Small intestine (tissue), 7 donors: ENCODE data around the gene KRTAP10-10. TPM values are rescaled to one million over a fixed set of nuclear protein-coding genes. Genes with fewer than 3 reads are reported as not detected.

Experiments used
- DNase-seq, 2 donors: peaks; one replicate each; pipeline versions ENCODE4 v3.0.0 to v3.0.0-alpha.2; 2013
- FAIRE-seq: peaks from 2 replicates; lab custom pipeline; 2012; peaks lifted over from hg19 to GRCh38; lab: Jason Lieb, UNC
- H3K27ac ChIP-seq, 3 donors: one replicate each; pipeline ENCODE4 v1.5.1; 2013; ENCODE audit warnings: low read length in 2 of 3, mild to moderate bottlenecking in 2 of 3, control low read depth in 1 of 3, inconsistent platforms in 1 of 3, low read depth in 1 of 3, moderate library complexity in 1 of 3
- H3K27me3 ChIP-seq, 3 donors: one replicate each; pipeline ENCODE4 v1.6.1; 2013; ENCODE audit warnings: low read length in 3 of 3, inconsistent platforms in 1 of 3; ENCODE audit not compliant: control insufficient read depth in 3 of 3, insufficient read depth in 3 of 3
- H3K36me3 ChIP-seq, 3 donors: one replicate each; pipeline ENCODE4 v1.6.1; 2013; ENCODE audit warnings: low read length in 3 of 3, inconsistent platforms in 1 of 3, low read depth in 1 of 3, mild to moderate bottlenecking in 1 of 3, moderate library complexity in 1 of 3; ENCODE audit not compliant: control insufficient read depth in 3 of 3, insufficient read depth in 2 of 3
- H3K4me1 ChIP-seq, 3 donors: one replicate each; pipeline ENCODE4 v1.6.1; 2013; ENCODE audit warnings: low read length in 2 of 3, inconsistent platforms in 1 of 3, low read depth in 1 of 3, mild to moderate bottlenecking in 1 of 3, moderate library complexity in 1 of 3; ENCODE audit not compliant: control insufficient read depth in 3 of 3, insufficient read depth in 2 of 3
- H3K4me3 ChIP-seq, 3 donors: one replicate each; pipeline ENCODE4 v1.5.1; 2013; ENCODE audit warnings: low read length in 3 of 3, control low read depth in 1 of 3, inconsistent platforms in 1 of 3, low read depth in 1 of 3, mild to moderate bottlenecking in 1 of 3, moderate library complexity in 1 of 3
- H3K9me3 ChIP-seq, 2 donors: one replicate each; pipeline ENCODE4 v1.6.1; 2013; ENCODE audit warnings: low read depth in 1 of 2, low read length in 1 of 2; ENCODE audit not compliant: control insufficient read depth in 2 of 2, insufficient read depth in 1 of 2
- WGBS, 3 donors: extraction: QIAGEN DNeasy Blood & Tissue Kit; methylation state at CpG; one replicate each; pipeline ENCODE4 v1.1.7; 2013; 5-methylcytosine and 5-hydroxymethylcytosine counted together
- polyA plus RNA-seq, 4 donors: library from polyadenylated mRNA; stranded (reverse) in 3 of 4; unstranded in 1 of 4; fragments of 200-250 nt in 3 of 4; fragments of 120-200 nt in 1 of 4; gene quantifications; one replicate each; pipeline versions ENCODE4 v1.2.1 to v1.2.3, GENCODE V29; 2013
- donor health status: healthy with polysubstance abuse.
- donor health status: control.
- donor health status: control.
- donor health status: Bipolar disorder and iron deficiency.
- donor health status: healthy.

Gene KRTAP10-10
- polyA plus RNA-seq, 4 donors, result not detected

DNA sequence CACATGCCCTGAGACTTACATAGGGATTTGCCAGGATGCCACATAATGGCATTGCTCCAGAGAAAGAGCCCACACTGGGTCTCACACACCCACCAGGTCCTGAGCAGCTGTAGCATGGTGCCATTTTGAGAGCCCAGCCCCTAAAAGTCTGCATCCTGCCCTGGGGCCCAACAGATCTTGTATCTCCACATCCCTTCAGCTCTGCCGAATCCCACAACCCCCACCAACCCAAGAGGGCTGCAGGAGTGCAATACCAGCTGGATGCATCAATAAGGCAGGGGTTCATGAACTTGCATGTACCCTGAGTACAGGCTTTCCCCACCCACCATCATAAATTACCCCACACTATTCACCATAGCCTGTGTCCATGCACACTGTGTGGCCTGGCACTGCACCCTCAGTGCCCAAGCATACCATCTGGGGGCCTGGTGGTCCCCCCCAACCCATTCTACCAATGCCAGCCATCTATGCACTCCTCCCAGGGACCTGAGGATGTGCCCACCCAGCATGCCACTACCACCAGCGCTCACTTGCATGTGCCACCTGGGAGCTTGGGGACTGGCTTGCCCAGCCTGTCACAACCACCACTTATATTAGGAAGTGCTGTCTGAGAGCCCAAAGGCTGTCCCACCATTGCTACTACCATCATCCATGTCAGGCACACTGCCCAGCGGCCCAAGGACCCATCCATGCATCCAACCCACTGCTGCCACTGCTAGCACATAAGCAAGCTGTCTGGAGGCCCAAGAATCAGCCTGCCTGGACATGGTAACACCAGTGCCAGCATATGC, 33.7 kb downstream of the KRTAP10-10 start:
- Histone ChIP-seq H3K27ac (no peak overlapping the region), H3K27me3 (peaks cover 0 to 3% (median under 1%) of the 10 kb centered on the region in 3 donors), H3K4me1 (no peaks in the 10 kb centered on the region), H3K36me3 (no peaks in the 10 kb centered on the region), H3K9me3 (peaks cover 0 to 25% of the 10 kb centered on the region in 2 donors), H3K4me3 (no peak overlapping the region)
- DNase-seq, result no peak
- FAIRE-seq, result no peak
- 61 to 70% (median 70%) methylated on average over 3 of the region's 3 CpGs for WGBS, 3 donors

DNA sequence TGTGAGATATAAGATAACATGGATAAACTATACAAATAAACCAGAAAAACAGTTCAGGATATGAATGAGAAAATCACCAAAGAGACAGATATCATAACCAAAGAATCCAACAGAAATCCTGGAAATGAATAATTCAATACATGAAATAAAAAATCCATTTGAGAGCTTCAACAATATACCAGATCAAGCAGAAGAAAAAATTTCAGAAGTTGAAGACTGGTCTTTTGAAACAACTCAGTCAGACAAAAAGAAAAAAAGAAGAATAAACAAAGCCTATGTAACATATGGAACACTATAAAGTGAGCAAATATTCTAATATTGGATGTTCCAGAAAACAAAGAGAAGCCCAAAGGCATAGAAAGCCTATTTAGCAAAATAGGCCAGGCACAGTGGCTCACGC, 34.8 kb downstream of the KRTAP10-10 start:
- Histone ChIP-seq H3K4me3 (no peak overlapping the region), H3K36me3 (no peaks in the 10 kb centered on the region), H3K27ac (no peak overlapping the region), H3K27me3 (peaks cover 0 to 3% (median 2%) of the 10 kb centered on the region in 3 donors), H3K9me3 (peaks cover 0 to 25% of the 10 kb centered on the region in 2 donors), H3K4me1 (no peaks in the 10 kb centered on the region)
- WGBS, 3 donors, result 95 to 100% (median 100%) methylated on average over 1 of the region's 1 CpG
- FAIRE-seq, result no peak
- no peak for DNase-seq

- FAIRE-seq (no peak), DNase-seq (no peak)
- no peaks in the 10 kb centered on the region for H3K4me1 ChIP-seq
- H3K27ac ChIP-seq, result no peak overlapping the region
- H3K9me3 ChIP-seq, result no peaks in the 10 kb centered on the region
- peaks cover 0 to 3% (median 0%) of the 10 kb centered on the region in 3 donors for H3K27me3 ChIP-seq
- WGBS, 3 donors, result 90 to 95% (median 91%) methylated on average over 13 of the region's 13 CpGs
- H3K4me3 ChIP-seq, result no peak overlapping the region
- H3K36me3 ChIP-seq, result no peaks in the 10 kb centered on the region
Measured at GRCh38 chr21:44677881-44678280, 40.7 kb downstream of the KRTAP10-10 start.

GRCh38 chr21:44681152-44681551, 44.0 kb downstream of the KRTAP10-10 start:
- DNase-seq, result no peak
- no peak for FAIRE-seq
- no peak overlapping the region for H3K4me3 ChIP-seq
- no peaks in the 10 kb centered on the region for H3K9me3 ChIP-seq
- WGBS, 3 donors, result 73 to 78% (median 75%) methylated on average over 11 of the region's 11 CpGs
- H3K36me3 ChIP-seq, result no peaks in the 10 kb centered on the region
- H3K27me3 ChIP-seq, result peaks cover 0 to 3% (median 0%) of the 10 kb centered on the region in 3 donors
- no peaks in the 10 kb centered on the region for H3K4me1 ChIP-seq
- no peak overlapping the region for H3K27ac ChIP-seq

DNA sequence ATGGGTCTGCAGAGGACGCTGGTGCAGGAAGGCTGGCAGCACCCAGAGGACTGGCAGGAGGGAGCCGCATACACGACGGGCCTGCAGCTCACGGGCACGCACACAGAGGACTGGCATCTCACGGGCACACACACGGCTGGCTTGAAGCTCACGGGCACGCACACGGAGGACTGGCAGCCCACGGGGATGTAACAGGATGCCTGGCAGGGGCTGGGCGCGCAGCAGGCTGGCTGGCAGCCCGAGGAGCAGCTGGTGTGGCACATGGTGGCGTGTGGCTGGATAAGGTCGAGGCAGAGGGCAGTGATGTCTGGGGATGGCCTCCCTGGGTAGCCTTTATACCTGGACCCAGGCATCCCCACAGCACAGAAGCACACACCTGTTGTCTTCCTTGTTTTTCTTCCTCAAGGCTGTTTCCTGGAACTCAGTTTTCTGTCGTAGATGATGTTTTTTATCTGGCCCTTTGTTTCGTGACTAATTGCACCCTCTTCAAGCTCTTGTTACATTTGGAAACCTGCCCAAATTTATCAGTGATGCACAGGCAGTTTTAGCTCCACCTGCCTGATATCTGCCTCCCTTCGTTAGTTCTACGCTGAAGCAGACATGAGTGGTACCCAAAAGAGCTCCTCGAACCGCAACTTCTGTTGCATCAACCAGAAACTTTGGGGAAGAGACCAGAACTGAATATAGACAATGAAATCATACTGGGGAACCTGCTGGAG, 44.9 kb downstream of the KRTAP10-10 start, which contains the start of gene KRTAP12-1:
Gene KRTAP12-1 (minus strand): TSS at position 303 of the 719 bp plus-strand sequence. CDS start 40 bp downstream, at position 263.
- no peak within 1 kb of the TSS for H3K4me3 ChIP-seq
- peaks cover 0 to 9% (median 3%) of the 10 kb centered on the region in 3 donors for H3K27me3 ChIP-seq
- 60 to 74% (median 62%) methylated on average over 23 of the region's 23 CpGs for WGBS, 3 donors
- DNase-seq (no peak), FAIRE-seq (no peak)
- H3K9me3 ChIP-seq, result no peaks in the 10 kb centered on the region
- H3K27ac ChIP-seq, result no peak within 1 kb of the TSS
- no peaks in the 10 kb centered on the region for H3K36me3 ChIP-seq
- H3K4me1 ChIP-seq, result no peaks in the 10 kb centered on the region

- H3K27me3 ChIP-seq, result peaks cover 0 to 11% (median 9%) of the 10 kb centered on the region in 3 donors
- no peaks in the 10 kb centered on the region for H3K9me3 ChIP-seq
- FAIRE-seq (no peak), DNase-seq (no peak)
- no peak overlapping the region for H3K27ac ChIP-seq
- no peaks in the 10 kb centered on the region for H3K36me3 ChIP-seq
- no peak overlapping the region for H3K4me3 ChIP-seq
- H3K4me1 ChIP-seq, result no peaks in the 10 kb centered on the region
- 76 to 79% (median 79%) methylated on average over 15 of the region's 15 CpGs for WGBS, 3 donors
Measured at GRCh38 chr21:44682580-44683151, 45.5 kb downstream of the KRTAP10-10 start.

DNA sequence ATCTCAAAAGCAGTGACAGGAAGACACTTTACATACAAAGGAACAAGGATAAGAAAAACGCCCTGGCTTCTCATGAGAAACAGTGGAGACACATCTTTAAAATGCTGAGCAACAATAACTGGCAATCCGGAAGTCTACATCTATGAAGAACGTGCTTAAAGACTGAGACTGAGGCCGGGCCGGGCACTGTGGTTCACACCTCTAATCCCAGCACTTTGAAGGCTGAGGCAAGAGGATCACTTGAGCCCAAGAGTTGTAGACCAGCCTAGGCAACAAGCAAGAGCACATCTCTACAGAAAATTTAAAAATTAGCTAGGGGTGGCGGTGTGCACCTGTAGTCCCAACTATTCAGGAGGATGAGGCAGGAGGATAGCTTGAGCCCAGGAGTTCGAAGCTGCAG, 46.9 kb downstream of the KRTAP10-10 start:
- WGBS, 3 donors, result 62 to 78% (median 66%) methylated on average over 7 of the region's 7 CpGs
- peaks cover 0 to 13% (median 11%) of the 10 kb centered on the region in 3 donors for H3K27me3 ChIP-seq
- no peak for FAIRE-seq
- H3K4me1 ChIP-seq, result no peaks in the 10 kb centered on the region
- DNase-seq, result no peak
- H3K4me3 ChIP-seq, result no peak overlapping the region
- H3K36me3 ChIP-seq, result no peaks in the 10 kb centered on the region
- H3K9me3 ChIP-seq, result no peaks in the 10 kb centered on the region
- H3K27ac ChIP-seq, result no peak overlapping the region

DNA sequence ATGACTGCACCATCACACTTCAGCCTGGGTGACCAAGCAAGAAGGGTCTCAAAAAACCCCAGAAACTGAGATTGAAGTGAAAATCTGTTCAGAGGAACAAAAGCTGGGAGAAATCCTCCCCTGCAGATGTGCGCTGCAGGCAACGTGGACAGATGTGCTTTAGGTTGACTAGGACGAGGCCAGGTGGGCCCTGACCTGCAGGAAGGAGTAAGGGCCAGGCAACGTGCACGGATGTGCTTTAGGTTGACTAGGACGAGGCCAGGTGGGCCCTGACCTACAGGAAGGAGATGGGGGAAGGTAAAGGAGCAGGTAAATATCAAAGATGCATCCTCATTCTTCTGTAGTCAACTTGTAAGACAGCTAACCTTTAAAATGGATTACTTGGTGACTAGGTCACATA, 47.3 kb downstream of the KRTAP10-10 start:
- Histone ChIP-seq H3K27me3 (peaks cover 0 to 13% (median 11%) of the 10 kb centered on the region in 3 donors), H3K4me3 (no peak overlapping the region), H3K4me1 (no peaks in the 10 kb centered on the region), H3K9me3 (no peaks in the 10 kb centered on the region), H3K27ac (no peak overlapping the region), H3K36me3 (no peaks in the 10 kb centered on the region)
- 51 to 76% (median 65%) methylated on average over 6 of the region's 6 CpGs for WGBS, 3 donors
- no peak for FAIRE-seq
- no peak for DNase-seq
